ENCODE measurements around the gene NBL1.
A peak's percentile ranks its signal among the peaks of the same experiment; 100 is the strongest.

The NBL1 gene

GRCh38 chr1:19606817-19607642 lies 37.1 kb upstream of the NBL1 start:
- Histone ChIP-seq H4K91ac (ENCODE audit: low read depth, low read length, poor library complexity) (no peak overlapping the region), H3K79me1 (ENCODE audit: low read depth, low read length) (peaks cover 1% of the 10 kb centered on the region), H3K4me1 (ENCODE audit: control insufficient read depth in 2 of 2, insufficient read depth in 1 of 2, low read depth in 1 of 2, low read length in 2 of 2) (no peaks in the 10 kb centered on the region), H3K9ac (ENCODE audit: low read depth, low read length, poor library complexity) (no peak overlapping the region), H3K4ac (ENCODE audit: low read length) (no peak overlapping the region), H2BK5ac (ENCODE audit: low read length) (no peak overlapping the region), H3K4me3 (ENCODE audit: low read length in 2 of 2) (no peak overlapping the region), H2BK15ac (ENCODE audit: low read length) (no peak overlapping the region), H4K8ac (ENCODE audit: low read depth, low read length) (no peak overlapping the region), H3K4me2 (ENCODE audit: insufficient read depth, low read length, poor library complexity, severe bottlenecking) (no peak overlapping the region), H2BK120ac (ENCODE audit: low read depth, low read length) (no peak overlapping the region), H3K9me3 (replicated peaks in 1 of 2; ENCODE audit: control insufficient read depth in 2 of 2, insufficient read depth in 1 of 2, low read depth in 1 of 2, low read length in 2 of 2) (no peaks in the 10 kb centered on the region), H3K27ac (replicated peaks; ENCODE audit: low read length) (no peak overlapping the region), H3K27me3 (ENCODE audit: control insufficient read depth in 3 of 3, insufficient read depth in 3 of 3, low read depth in 1 of 3, low read length in 3 of 3) (no peaks in the 10 kb centered on the region), H3K18ac (ENCODE audit: low read length) (no peak overlapping the region), H2AFZ (ENCODE audit: low read length) (no peak overlapping the region), H2AK5ac (ENCODE audit: low read depth, low read length) (no peak overlapping the region), H2BK12ac (ENCODE audit: low read length) (no peak overlapping the region), H3K14ac (ENCODE audit: low read length) (no peak overlapping the region), H3K23ac (ENCODE audit: low read depth, low read length, poor library complexity) (no peak overlapping the region), H3K36me3 (replicated peaks in 1 of 2; ENCODE audit: control insufficient read depth in 2 of 2, insufficient read depth in 2 of 2, low read length in 2 of 2) (peaks cover 2 to 9% of the 10 kb centered on the region in 2 donors)
- no CpG with 5 or more reads among the region's 4 CpGs for WGBS, 2 donors (ENCODE audit: extremely low coverage in 2 of 2, insufficient read length in 2 of 2, insufficient replicate concordance in 1 of 2)
- DNase-seq (ENCODE audit: low spot score) = no peak

GRCh38 chr1:19608232-19608631 lies 35.9 kb upstream of the NBL1 start:
- Histone ChIP-seq H4K91ac (ENCODE audit: low read depth, low read length, poor library complexity) (no peak overlapping the region), H3K23ac (ENCODE audit: low read depth, low read length, poor library complexity) (no peak overlapping the region), H3K9ac (ENCODE audit: low read depth, low read length, poor library complexity) (no peak overlapping the region), H2BK120ac (ENCODE audit: low read depth, low read length) (no peak overlapping the region), H3K79me1 (ENCODE audit: low read depth, low read length) (peaks cover under 1% of the 10 kb centered on the region), H3K27ac (replicated peaks; ENCODE audit: low read length) (no peak overlapping the region), H2BK5ac (ENCODE audit: low read length) (peak overlapping the region; percentile 7), H3K27me3 (ENCODE audit: control insufficient read depth in 3 of 3, insufficient read depth in 3 of 3, low read depth in 1 of 3, low read length in 3 of 3) (no peaks in the 10 kb centered on the region), H3K18ac (ENCODE audit: low read length) (no peak overlapping the region), H3K4me2 (ENCODE audit: insufficient read depth, low read length, poor library complexity, severe bottlenecking) (no peak overlapping the region), H3K4ac (ENCODE audit: low read length) (no peak overlapping the region), H3K14ac (ENCODE audit: low read length) (no peak overlapping the region), H2AK5ac (ENCODE audit: low read depth, low read length) (no peak overlapping the region), H3K36me3 (replicated peaks in 1 of 2; ENCODE audit: control insufficient read depth in 2 of 2, insufficient read depth in 2 of 2, low read length in 2 of 2) (peaks cover 2 to 8% of the 10 kb centered on the region in 2 donors), H4K8ac (ENCODE audit: low read depth, low read length) (no peak overlapping the region), H3K9me3 (replicated peaks in 1 of 2; ENCODE audit: control insufficient read depth in 2 of 2, insufficient read depth in 1 of 2, low read depth in 1 of 2, low read length in 2 of 2) (no peaks in the 10 kb centered on the region), H2AFZ (ENCODE audit: low read length) (no peak overlapping the region), H3K4me3 (ENCODE audit: low read length in 2 of 2) (no peak overlapping the region), H2BK12ac (ENCODE audit: low read length) (no peak overlapping the region), H2BK15ac (ENCODE audit: low read length) (no peak overlapping the region), H3K4me1 (ENCODE audit: control insufficient read depth in 2 of 2, insufficient read depth in 1 of 2, low read depth in 1 of 2, low read length in 2 of 2) (no peaks in the 10 kb centered on the region)
- no CpG with 5 or more reads among the region's 12 CpGs for WGBS, 2 donors (ENCODE audit: extremely low coverage in 2 of 2, insufficient read length in 2 of 2, insufficient replicate concordance in 1 of 2)
- no peak for DNase-seq (ENCODE audit: low spot score)

- no peak overlapping the region for H3K4me2 ChIP-seq (ENCODE audit: insufficient read depth, low read length, poor library complexity, severe bottlenecking)
- H2BK15ac ChIP-seq (ENCODE audit: low read length) = no peak overlapping the region
- H3K4me1 ChIP-seq (ENCODE audit: control insufficient read depth in 2 of 2, insufficient read depth in 1 of 2, low read depth in 1 of 2, low read length in 2 of 2) = peaks cover 0 to 4% of the 10 kb centered on the region in 2 donors
- H3K18ac ChIP-seq (ENCODE audit: low read length) = no peak overlapping the region
- no CpG with 5 or more reads among the region's 8 CpGs for WGBS, 2 donors (ENCODE audit: extremely low coverage in 2 of 2, insufficient read length in 2 of 2, insufficient replicate concordance in 1 of 2)
- H2BK120ac ChIP-seq (ENCODE audit: low read depth, low read length) = no peak overlapping the region
- no peak overlapping the region for H2AFZ ChIP-seq (ENCODE audit: low read length)
- no peaks in the 10 kb centered on the region for H3K27me3 ChIP-seq (ENCODE audit: control insufficient read depth in 3 of 3, insufficient read depth in 3 of 3, low read depth in 1 of 3, low read length in 3 of 3)
- no peak overlapping the region for H2AK5ac ChIP-seq (ENCODE audit: low read depth, low read length)
- no peak overlapping the region for H4K8ac ChIP-seq (ENCODE audit: low read depth, low read length)
- DNase-seq (ENCODE audit: low spot score) = no peak
- H3K27ac ChIP-seq (replicated peaks; ENCODE audit: low read length) = no peak overlapping the region
- no peaks in the 10 kb centered on the region for H3K9me3 ChIP-seq (replicated peaks in 1 of 2; ENCODE audit: control insufficient read depth in 2 of 2, insufficient read depth in 1 of 2, low read depth in 1 of 2, low read length in 2 of 2)
- no peak overlapping the region for H3K14ac ChIP-seq (ENCODE audit: low read length)
- no peak overlapping the region for H2BK12ac ChIP-seq (ENCODE audit: low read length)
- no peak overlapping the region for H3K4me3 ChIP-seq (ENCODE audit: low read length in 2 of 2)
- H3K79me1 ChIP-seq (ENCODE audit: low read depth, low read length) = peaks cover 3% of the 10 kb centered on the region
- peaks cover 0 to 19% of the 10 kb centered on the region in 2 donors for H3K36me3 ChIP-seq (replicated peaks in 1 of 2; ENCODE audit: control insufficient read depth in 2 of 2, insufficient read depth in 2 of 2, low read length in 2 of 2)
- H4K91ac ChIP-seq (ENCODE audit: low read depth, low read length, poor library complexity) = no peak overlapping the region
- H2BK5ac ChIP-seq (ENCODE audit: low read length) = no peak overlapping the region
- no peak overlapping the region for H3K4ac ChIP-seq (ENCODE audit: low read length)
- no peak overlapping the region for H3K9ac ChIP-seq (ENCODE audit: low read depth, low read length, poor library complexity)
- H3K23ac ChIP-seq (ENCODE audit: low read depth, low read length, poor library complexity) = no peak overlapping the region
These were observed 33.7 kb upstream of the NBL1 start for GRCh38 chr1:19610282-19610981.

GRCh38 chr1:19612530-19612929 lies 31.6 kb upstream of the NBL1 start:
- Histone ChIP-seq H3K4me1 (ENCODE audit: control insufficient read depth in 2 of 2, insufficient read depth in 1 of 2, low read depth in 1 of 2, low read length in 2 of 2) (peaks cover 0 to 4% of the 10 kb centered on the region in 2 donors), H3K18ac (ENCODE audit: low read length) (no peak overlapping the region), H3K79me1 (ENCODE audit: low read depth, low read length) (peaks cover 3% of the 10 kb centered on the region), H3K9me3 (replicated peaks in 1 of 2; ENCODE audit: control insufficient read depth in 2 of 2, insufficient read depth in 1 of 2, low read depth in 1 of 2, low read length in 2 of 2) (no peaks in the 10 kb centered on the region), H3K27me3 (ENCODE audit: control insufficient read depth in 3 of 3, insufficient read depth in 3 of 3, low read depth in 1 of 3, low read length in 3 of 3) (no peaks in the 10 kb centered on the region), H2AK5ac (ENCODE audit: low read depth, low read length) (no peak overlapping the region), H3K36me3 (replicated peaks in 1 of 2; ENCODE audit: control insufficient read depth in 2 of 2, insufficient read depth in 2 of 2, low read length in 2 of 2) (peaks cover 0 to 27% of the 10 kb centered on the region in 2 donors), H2BK12ac (ENCODE audit: low read length) (no peak overlapping the region), H2BK120ac (ENCODE audit: low read depth, low read length) (no peak overlapping the region), H3K4me3 (ENCODE audit: low read length in 2 of 2) (no peak overlapping the region), H3K14ac (ENCODE audit: low read length) (no peak overlapping the region), H3K4ac (ENCODE audit: low read length) (no peak overlapping the region), H2BK15ac (ENCODE audit: low read length) (no peak overlapping the region), H2BK5ac (ENCODE audit: low read length) (no peak overlapping the region), H3K9ac (ENCODE audit: low read depth, low read length, poor library complexity) (no peak overlapping the region), H3K27ac (replicated peaks; ENCODE audit: low read length) (no peak overlapping the region), H2AFZ (ENCODE audit: low read length) (no peak overlapping the region), H3K23ac (ENCODE audit: low read depth, low read length, poor library complexity) (no peak overlapping the region), H3K4me2 (ENCODE audit: insufficient read depth, low read length, poor library complexity, severe bottlenecking) (no peak overlapping the region), H4K91ac (ENCODE audit: low read depth, low read length, poor library complexity) (no peak overlapping the region), H4K8ac (ENCODE audit: low read depth, low read length) (no peak overlapping the region)
- DNase-seq (ENCODE audit: low spot score) = no peak
- WGBS, 2 donors (ENCODE audit: extremely low coverage in 2 of 2, insufficient read length in 2 of 2, insufficient replicate concordance in 1 of 2) = no CpG with 5 or more reads among the region's 5 CpGs

All from neuronal stem cell (in vitro differentiated cells).